ENCODE results near the gene C17orf67. TPM values are rescaled to one million over a fixed set of nuclear protein-coding genes. Genes with fewer than 3 reads are reported as not detected.

C17orf67 gene
- total RNA-seq, 1 donor from 2014 or later, result 1.7 TPM

- DNase-seq (ENCODE audit: low spot score), result no peak
- no peaks in the 10 kb centered on the region for H3K27me3 Mint-ChIP-seq (ENCODE audit: unreplicated experiment)
- no peak overlapping the region for H3K4me3 Mint-ChIP-seq (ENCODE audit: unreplicated experiment)
- no peaks in the 10 kb centered on the region for H3K36me3 Mint-ChIP-seq (ENCODE audit: low read depth, unreplicated experiment)
- H3K4me1 Mint-ChIP-seq (ENCODE audit: unreplicated experiment), result peaks cover 11% of the 10 kb centered on the region
- no peaks in the 10 kb centered on the region for H3K9me3 Mint-ChIP-seq (ENCODE audit: unreplicated experiment)
- TF ChIP-seq CTCF (IDR thresholded peaks at IDR 0.05; ENCODE audit: unreplicated experiment), result no peak
- H3K27ac Mint-ChIP-seq (ENCODE audit: unreplicated experiment), result no peak overlapping the region
Measured at GRCh38 chr17:56849131-56849530, 15.4 kb upstream of the C17orf67 start.

- Mint-ChIP-seq H3K27me3 (ENCODE audit: unreplicated experiment) (no peaks in the 10 kb centered on the region), H3K9me3 (ENCODE audit: unreplicated experiment) (no peaks in the 10 kb centered on the region), H3K27ac (ENCODE audit: unreplicated experiment) (no peak overlapping the region), H3K36me3 (ENCODE audit: low read depth, unreplicated experiment) (no peaks in the 10 kb centered on the region), H3K4me1 (ENCODE audit: unreplicated experiment) (peaks cover 11% of the 10 kb centered on the region), H3K4me3 (ENCODE audit: unreplicated experiment) (no peak overlapping the region)
- no peak for TF ChIP-seq CTCF (IDR thresholded peaks at IDR 0.05; ENCODE audit: unreplicated experiment)
- no peak for DNase-seq (ENCODE audit: low spot score)
Measured at GRCh38 chr17:56847106-56847505, 13.4 kb upstream of the C17orf67 start.

- Mint-ChIP-seq H3K4me1 (ENCODE audit: unreplicated experiment) (peaks cover 3% of the 10 kb centered on the region), H3K27me3 (ENCODE audit: unreplicated experiment) (no peaks in the 10 kb centered on the region), H3K36me3 (ENCODE audit: low read depth, unreplicated experiment) (no peaks in the 10 kb centered on the region), H3K4me3 (ENCODE audit: unreplicated experiment) (no peak overlapping the region), H3K27ac (ENCODE audit: unreplicated experiment) (no peak overlapping the region), H3K9me3 (ENCODE audit: unreplicated experiment) (no peaks in the 10 kb centered on the region)
- DNase-seq (ENCODE audit: low spot score), result no peak
- no peak for TF ChIP-seq CTCF (IDR thresholded peaks at IDR 0.05; ENCODE audit: unreplicated experiment)
Measured at GRCh38 chr17:56845934-56846333, 12.2 kb upstream of the C17orf67 start.

- H3K9me3 Mint-ChIP-seq (ENCODE audit: unreplicated experiment), result no peaks in the 10 kb centered on the region
- peaks cover 1% of the 10 kb centered on the region for H3K27me3 Mint-ChIP-seq (ENCODE audit: unreplicated experiment)
- H3K27ac Mint-ChIP-seq (ENCODE audit: unreplicated experiment), result no peak overlapping the region
- no peak for DNase-seq (ENCODE audit: low spot score)
- H3K4me1 Mint-ChIP-seq (ENCODE audit: unreplicated experiment), result no peaks in the 10 kb centered on the region
- TF ChIP-seq CTCF (IDR thresholded peaks at IDR 0.05; ENCODE audit: unreplicated experiment), result no peak
- H3K4me3 Mint-ChIP-seq (ENCODE audit: unreplicated experiment), result no peak overlapping the region
- H3K36me3 Mint-ChIP-seq (ENCODE audit: low read depth, unreplicated experiment), result no peaks in the 10 kb centered on the region
Measured at GRCh38 chr17:56842577-56842976, 8.9 kb upstream of the C17orf67 start.

- Mint-ChIP-seq H3K27me3 (ENCODE audit: unreplicated experiment) (peaks cover 3% of the 10 kb centered on the region), H3K4me1 (ENCODE audit: unreplicated experiment) (peaks cover 6% of the 10 kb centered on the region), H3K4me3 (ENCODE audit: unreplicated experiment) (no peak overlapping the region), H3K9me3 (ENCODE audit: unreplicated experiment) (no peaks in the 10 kb centered on the region), H3K36me3 (ENCODE audit: low read depth, unreplicated experiment) (no peaks in the 10 kb centered on the region), H3K27ac (ENCODE audit: unreplicated experiment) (no peak overlapping the region)
- no peak for TF ChIP-seq CTCF (IDR thresholded peaks at IDR 0.05; ENCODE audit: unreplicated experiment)
- no peak for DNase-seq (ENCODE audit: low spot score)
Measured at GRCh38 chr17:56838687-56839086, 5.0 kb upstream of the C17orf67 start.

Measured in endothelial cell (in vitro differentiated cells).